Testis (tissue), 2 donors: Measurements from ENCODE around the gene NCKAP5.

Experiments
- CTCF ChIP-seq, 3 experiments: fragments of 450-650 bp in 2 of 3; fragments of 200-600 bp in 1 of 3; sonication (generic) in 1 of 3; IDR thresholded peaks; one replicate each; pipeline ENCODE4 v1.5.1; 2016 to 2019; ENCODE audit warnings: antibody characterized with exemption in 3 of 3, mild to moderate bottlenecking in 2 of 3, moderate library complexity in 1 of 3
- POLR2A ChIP-seq: fragments of 450-650 bp; IDR thresholded peaks from one replicate; pipeline ENCODE4 v1.6.1; 2017; ENCODE audit warnings: antibody characterized with exemption, mild to moderate bottlenecking, moderate library complexity

DNA sequence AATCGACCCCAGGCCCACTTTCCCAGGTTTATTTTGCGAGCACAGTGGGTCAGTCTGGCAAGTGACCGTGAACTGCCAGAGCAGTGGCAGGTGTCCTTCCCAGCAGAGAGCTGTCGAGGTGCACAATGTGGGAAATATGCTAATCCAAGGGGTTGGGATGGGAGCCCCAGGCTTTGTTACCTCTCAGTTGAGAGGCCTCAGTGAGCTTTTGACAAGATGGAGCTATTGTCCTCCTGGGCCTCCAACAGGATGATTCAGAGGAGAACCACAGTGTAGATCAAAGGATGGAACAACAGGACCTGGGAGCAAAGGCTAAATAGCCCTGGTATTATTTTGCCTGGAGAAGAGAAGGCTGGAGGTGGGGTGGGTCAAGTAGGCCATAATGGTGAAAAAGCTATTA, 150.8 kb downstream of the NCKAP5 start:
- no peak for TF ChIP-seq CTCF (IDR thresholded peaks at IDR 0.05)
- TF ChIP-seq POLR2A = no peak
